Islet of Langerhans (tissue), 1 donor: ENCODE measurements around the gene SERAC1.
A peak's percentile ranks its signal among the peaks of the same experiment; 100 is the strongest.

ENCODE experiments used
- FAIRE-seq: peaks from one replicate; lab custom pipeline; 2011; peaks lifted over from hg19 to GRCh38; lab: Jason Lieb, UNC

The SERAC1 gene

GRCh38 chr6:158077676-158078075 is 90.4 kb downstream of the SERAC1 start:
- FAIRE-seq = no peak

GRCh38 chr6:158076548-158076947 is 91.5 kb downstream of the SERAC1 start:
- no peak for FAIRE-seq

GRCh38 chr6:158073776-158074175 is 94.3 kb downstream of the SERAC1 start:
- FAIRE-seq = no peak

- FAIRE-seq = no peak
Measured at GRCh38 chr6:158072083-158072721, 95.9 kb downstream of the SERAC1 start.

- FAIRE-seq = no peak
Measured at GRCh38 chr6:158071121-158072082, 96.7 kb downstream of the SERAC1 start.

GRCh38 chr6:158070513-158070912 is 97.5 kb downstream of the SERAC1 start:
- no peak for FAIRE-seq

- FAIRE-seq = no peak
Measured at GRCh38 chr6:158069800-158070195, 98.3 kb downstream of the SERAC1 start.

- no peak for FAIRE-seq
Measured at GRCh38 chr6:158068893-158069799, 98.9 kb downstream of the SERAC1 start.

- FAIRE-seq = no peak
Measured at GRCh38 chr6:158068156-158068892, 99.7 kb downstream of the SERAC1 start.

GRCh38 chr6:158067436-158068015 is 100.5 kb downstream of the SERAC1 start:
- no peak for FAIRE-seq

- no peak for FAIRE-seq
Measured at GRCh38 chr6:158066136-158066781, 101.8 kb downstream of the SERAC1 start.

- no peak for FAIRE-seq
Measured at GRCh38 chr6:158064725-158065251, 103.3 kb downstream of the SERAC1 start.

GRCh38 chr6:158063736-158064135 is 104.3 kb downstream of the SERAC1 start:
- no peak for FAIRE-seq

- no peak for FAIRE-seq
Measured at GRCh38 chr6:158061709-158062461, 106.2 kb downstream of the SERAC1 start.

- FAIRE-seq = no peak
Measured at GRCh38 chr6:158061361-158061708, 106.7 kb downstream of the SERAC1 start.

- peak; percentile 62 for FAIRE-seq
Measured at GRCh38 chr6:158060455-158061360, 107.4 kb downstream of the SERAC1 start.
